Bronchial epithelial cell (primary cell): ENCODE results near the gene ARHGAP10. TPM values are rescaled to one million over a fixed set of nuclear protein-coding genes. Genes with fewer than 3 reads are reported as not detected.

Source experiments
- DNase-seq: peaks from one replicate; pipeline ENCODE4 v3.0.0-alpha.2; 2010; ENCODE audit warnings: low read depth
- FAIRE-seq: peaks from 2 replicates; lab custom pipeline; 2011; peaks lifted over from hg19 to GRCh38; lab: Jason Lieb, UNC
- H3K27me3 ChIP-seq: 2 replicates; pipeline ENCODE4 v1.5.1; 2011; ENCODE audit warnings: low read length; ENCODE audit not compliant: control insufficient read depth, insufficient read depth
- H3K36me3 ChIP-seq: 2 replicates; pipeline ENCODE4 v1.5.1; 2011; ENCODE audit warnings: low read length; ENCODE audit not compliant: control insufficient read depth, insufficient read depth
- H3K4me3 ChIP-seq: 2 replicates; pipeline ENCODE4 v1.5.1; 2011; ENCODE audit warnings: mild to moderate bottlenecking, low read depth, low read length, control low read depth
- total RNA-seq: library from RNA; depleted of rRNA; stranded (reverse); fragments of >200 nt; gene quantifications from 2 replicates; pipeline ENCODE4 v1.2.1, GENCODE V29; 2014
- TF ChIP-seq, protein P1 (sequence below): IDR thresholded peaks from 2 replicates; pipeline ENCODE4 v1.5.1; 2011; ENCODE audit warnings: mild to moderate bottlenecking, moderate library complexity, low read length, control low read depth, inconsistent platforms; ENCODE audit not compliant: insufficient read depth, severe bottlenecking

Gene ARHGAP10
- total RNA-seq, 1 donor from 2014 or later: 8.4 TPM

DNA sequence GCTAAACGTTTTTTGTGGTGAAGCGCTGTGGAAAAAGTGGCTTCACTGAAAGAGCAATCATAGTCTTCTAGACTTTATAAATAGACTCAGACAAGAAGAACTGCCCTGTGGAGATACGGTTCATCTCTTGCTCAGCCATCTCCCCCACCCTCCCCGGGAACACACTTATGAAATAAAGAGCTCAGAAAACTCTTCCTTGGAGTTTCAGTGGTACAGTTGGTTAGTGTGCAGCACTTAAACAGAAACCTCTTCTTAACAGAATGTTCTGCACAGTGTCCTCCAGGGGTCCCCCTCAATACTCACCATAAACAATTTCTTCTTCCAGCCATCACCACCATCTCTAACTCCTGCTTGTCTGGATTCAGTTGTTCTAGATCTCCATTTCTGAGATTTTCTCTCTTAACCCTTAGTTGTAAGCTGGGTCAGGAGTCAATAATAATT is 313.0 kb downstream of the ARHGAP10 start:
- FAIRE-seq: no peak
- TF ChIP-seq, protein P1, sequence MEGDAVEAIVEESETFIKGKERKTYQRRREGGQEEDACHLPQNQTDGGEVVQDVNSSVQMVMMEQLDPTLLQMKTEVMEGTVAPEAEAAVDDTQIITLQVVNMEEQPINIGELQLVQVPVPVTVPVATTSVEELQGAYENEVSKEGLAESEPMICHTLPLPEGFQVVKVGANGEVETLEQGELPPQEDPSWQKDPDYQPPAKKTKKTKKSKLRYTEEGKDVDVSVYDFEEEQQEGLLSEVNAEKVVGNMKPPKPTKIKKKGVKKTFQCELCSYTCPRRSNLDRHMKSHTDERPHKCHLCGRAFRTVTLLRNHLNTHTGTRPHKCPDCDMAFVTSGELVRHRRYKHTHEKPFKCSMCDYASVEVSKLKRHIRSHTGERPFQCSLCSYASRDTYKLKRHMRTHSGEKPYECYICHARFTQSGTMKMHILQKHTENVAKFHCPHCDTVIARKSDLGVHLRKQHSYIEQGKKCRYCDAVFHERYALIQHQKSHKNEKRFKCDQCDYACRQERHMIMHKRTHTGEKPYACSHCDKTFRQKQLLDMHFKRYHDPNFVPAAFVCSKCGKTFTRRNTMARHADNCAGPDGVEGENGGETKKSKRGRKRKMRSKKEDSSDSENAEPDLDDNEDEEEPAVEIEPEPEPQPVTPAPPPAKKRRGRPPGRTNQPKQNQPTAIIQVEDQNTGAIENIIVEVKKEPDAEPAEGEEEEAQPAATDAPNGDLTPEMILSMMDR: no peak
- Histone ChIP-seq H3K27me3 (no peaks in the 10 kb centered on the region), H3K36me3 (no peaks in the 10 kb centered on the region), H3K4me3 (no peak overlapping the region)
- DNase-seq: no peak

DNA sequence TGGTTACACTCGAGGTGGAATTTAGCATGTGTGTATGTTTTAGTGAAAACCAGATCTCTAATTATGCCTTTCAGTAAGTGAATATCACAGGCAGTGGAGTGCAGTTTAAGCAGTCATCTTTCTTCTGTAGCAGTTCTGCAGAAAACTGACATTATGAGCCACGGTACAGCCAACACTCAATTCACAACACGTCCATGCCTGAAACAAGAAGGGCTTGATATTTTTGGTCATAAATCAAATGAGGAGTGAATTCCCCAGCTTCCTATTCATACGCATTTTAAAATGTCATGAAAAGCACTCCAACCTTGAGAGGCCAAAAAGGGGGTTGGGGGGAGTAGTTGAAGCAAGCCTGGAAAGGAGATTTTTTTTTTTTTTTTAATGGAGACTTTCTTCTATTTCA is 316.7 kb downstream of the ARHGAP10 start:
- TF ChIP-seq, protein P1: no peak
- Histone ChIP-seq H3K36me3 (no peaks in the 10 kb centered on the region), H3K27me3 (no peaks in the 10 kb centered on the region), H3K4me3 (no peak overlapping the region)
- no peak for FAIRE-seq
- DNase-seq: no peak

DNA sequence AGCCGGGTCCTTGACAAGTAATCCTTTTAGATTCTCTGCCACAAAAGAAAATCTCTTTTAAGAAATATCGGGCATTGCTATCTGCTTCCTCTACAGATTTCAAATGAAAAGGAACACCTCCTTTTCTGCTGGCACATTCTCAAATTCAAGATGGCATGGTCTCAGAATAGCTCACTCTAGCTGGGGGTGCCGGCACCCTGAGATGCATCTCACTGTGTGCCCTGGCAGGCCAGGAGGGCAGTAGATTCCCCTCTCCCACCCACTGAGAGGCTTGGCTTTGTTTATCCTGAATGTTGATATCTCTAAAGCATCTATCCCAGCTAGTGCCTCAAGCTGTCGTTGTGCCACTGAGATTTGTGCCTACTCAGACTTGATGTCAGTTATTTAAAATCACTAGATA is 319.5 kb downstream of the ARHGAP10 start:
- H3K27me3 ChIP-seq: no peaks in the 10 kb centered on the region
- no peak overlapping the region for H3K4me3 ChIP-seq
- DNase-seq (no peak), FAIRE-seq (no peak)
- no peaks in the 10 kb centered on the region for H3K36me3 ChIP-seq
- TF ChIP-seq, protein P1: no peak

DNA sequence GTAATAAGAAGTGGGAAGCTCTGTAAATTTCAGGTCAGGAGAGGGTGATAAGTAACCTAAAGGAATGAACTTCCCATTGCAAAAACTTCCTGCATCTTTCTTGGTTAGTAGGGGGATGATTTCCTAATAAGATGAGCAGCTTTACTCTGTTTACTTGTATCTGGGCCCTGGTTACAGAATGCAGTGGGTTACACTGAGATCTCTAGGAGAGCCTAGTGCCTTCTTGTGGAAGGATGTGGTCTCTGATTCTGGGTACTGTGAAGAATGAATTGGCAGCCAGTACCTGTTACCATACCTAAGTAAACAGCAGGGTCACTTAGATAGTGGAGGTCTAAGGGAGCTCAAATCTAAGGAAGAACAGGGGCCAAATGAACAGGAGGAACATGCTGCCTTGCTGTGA is 320.6 kb downstream of the ARHGAP10 start:
- FAIRE-seq (no peak), DNase-seq (no peak)
- Histone ChIP-seq H3K27me3 (no peaks in the 10 kb centered on the region), H3K36me3 (no peaks in the 10 kb centered on the region), H3K4me3 (no peak overlapping the region)
- TF ChIP-seq, protein P1: no peak

DNA sequence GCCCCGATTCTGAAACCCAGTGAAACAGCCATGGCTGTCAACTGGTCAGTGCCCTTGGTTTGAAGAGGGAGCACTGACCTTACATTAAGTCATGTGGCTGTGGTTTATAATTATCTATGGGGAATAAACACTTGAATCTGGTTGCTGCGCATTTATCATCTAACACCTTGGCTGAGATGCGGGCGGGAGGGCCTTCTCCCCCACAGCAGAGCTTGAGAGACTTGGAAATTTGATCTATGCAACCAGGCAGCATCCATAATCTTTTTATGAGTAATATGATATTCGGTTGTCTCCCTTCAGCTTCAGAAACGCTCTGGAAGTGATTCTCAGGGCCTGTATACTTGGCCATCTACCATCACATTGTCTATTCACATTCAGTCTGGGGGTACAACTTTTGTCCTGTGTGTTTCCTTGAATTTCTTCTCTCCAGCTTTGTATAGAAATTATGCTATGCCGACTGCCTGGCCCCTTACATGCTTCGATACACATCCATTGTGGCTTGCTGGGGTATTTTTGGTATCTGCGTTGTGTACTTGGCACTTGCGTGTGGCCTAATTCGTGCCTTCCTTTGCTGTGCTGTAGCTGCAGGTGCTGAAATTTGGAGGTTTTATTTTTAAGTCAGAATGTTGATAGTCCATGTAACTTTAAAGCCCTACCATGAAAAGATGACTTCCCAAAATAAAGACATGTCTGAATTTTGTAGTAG is 321.6 kb downstream of the ARHGAP10 start:
- TF ChIP-seq, protein P1: no peak
- FAIRE-seq: no peak
- H3K27me3 ChIP-seq: no peaks in the 10 kb centered on the region
- no peak overlapping the region for H3K4me3 ChIP-seq
- H3K36me3 ChIP-seq: no peaks in the 10 kb centered on the region
- DNase-seq: no peak

DNA sequence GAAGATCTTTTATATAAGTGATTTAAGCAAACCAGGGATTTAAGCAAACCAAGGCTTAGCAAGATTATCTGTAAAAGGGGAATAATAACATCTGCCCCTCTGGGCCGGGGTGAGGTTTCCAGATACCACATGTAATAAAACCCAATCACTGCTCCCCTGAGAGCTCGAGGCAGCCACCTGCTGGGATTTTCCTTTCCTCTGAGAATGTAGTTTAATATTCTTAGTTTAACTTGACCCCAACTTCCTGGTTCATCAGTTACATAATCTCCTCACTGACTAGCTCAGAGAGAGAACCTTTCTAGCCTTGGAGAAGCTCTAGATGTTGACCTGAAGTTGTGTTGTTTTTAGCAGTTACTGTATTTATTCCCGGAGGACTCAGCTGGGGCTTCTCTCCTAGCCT is 322.4 kb downstream of the ARHGAP10 start:
- Histone ChIP-seq H3K4me3 (no peak overlapping the region), H3K27me3 (no peaks in the 10 kb centered on the region), H3K36me3 (no peaks in the 10 kb centered on the region)
- DNase-seq (peak; percentile 16), FAIRE-seq (no peak)
- TF ChIP-seq, protein P1: no peak
